T follicular helper cell (primary cell): ENCODE data around the gene PDIA2.

Experiments
- DNase-seq: peaks from one replicate; pipeline ENCODE4 v3.0.0-alpha.2; 2020; ENCODE audit warnings: low read depth

The PDIA2 gene

DNA sequence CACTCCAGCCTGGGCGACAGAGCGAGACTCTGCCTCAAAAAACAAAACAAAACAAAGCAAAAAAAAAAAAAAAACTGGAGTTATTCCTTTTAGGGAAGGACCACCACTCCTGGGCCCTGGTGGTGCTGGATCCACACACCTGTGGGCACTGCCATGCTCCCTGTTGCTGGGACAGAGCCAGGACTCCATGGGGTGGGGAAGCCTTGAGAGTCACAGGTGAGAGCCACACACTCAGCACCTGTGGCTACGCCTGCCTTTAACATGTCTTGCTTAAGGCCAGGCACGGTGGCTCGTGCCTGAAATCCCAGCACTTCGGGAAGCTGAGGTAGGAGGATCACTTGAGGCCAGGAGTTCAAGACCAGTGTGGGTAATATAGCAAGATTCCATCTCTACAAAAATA is 18.3 kb downstream of the PDIA2 start:
- DNase-seq = no peak

DNA sequence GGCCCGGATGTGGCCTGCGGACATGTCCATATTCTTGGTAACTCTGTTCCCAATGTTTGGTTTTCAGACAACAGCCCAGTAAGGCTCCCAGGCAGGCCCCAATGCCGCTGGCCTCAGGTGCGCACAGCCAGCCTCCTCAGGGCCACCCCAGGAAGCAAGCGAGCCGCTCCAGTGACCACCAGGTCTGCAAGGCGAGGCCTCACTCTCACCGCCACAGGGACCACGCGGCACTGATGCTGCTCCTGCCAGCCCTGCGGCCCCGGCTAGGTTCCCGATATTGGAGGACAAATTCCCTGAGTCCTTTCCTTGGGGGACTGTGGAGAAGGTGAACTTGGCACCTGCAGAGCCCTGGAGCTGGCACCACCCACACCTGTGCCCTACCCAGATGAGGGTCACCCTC is 19.0 kb downstream of the PDIA2 start:
- no peak for DNase-seq

DNA sequence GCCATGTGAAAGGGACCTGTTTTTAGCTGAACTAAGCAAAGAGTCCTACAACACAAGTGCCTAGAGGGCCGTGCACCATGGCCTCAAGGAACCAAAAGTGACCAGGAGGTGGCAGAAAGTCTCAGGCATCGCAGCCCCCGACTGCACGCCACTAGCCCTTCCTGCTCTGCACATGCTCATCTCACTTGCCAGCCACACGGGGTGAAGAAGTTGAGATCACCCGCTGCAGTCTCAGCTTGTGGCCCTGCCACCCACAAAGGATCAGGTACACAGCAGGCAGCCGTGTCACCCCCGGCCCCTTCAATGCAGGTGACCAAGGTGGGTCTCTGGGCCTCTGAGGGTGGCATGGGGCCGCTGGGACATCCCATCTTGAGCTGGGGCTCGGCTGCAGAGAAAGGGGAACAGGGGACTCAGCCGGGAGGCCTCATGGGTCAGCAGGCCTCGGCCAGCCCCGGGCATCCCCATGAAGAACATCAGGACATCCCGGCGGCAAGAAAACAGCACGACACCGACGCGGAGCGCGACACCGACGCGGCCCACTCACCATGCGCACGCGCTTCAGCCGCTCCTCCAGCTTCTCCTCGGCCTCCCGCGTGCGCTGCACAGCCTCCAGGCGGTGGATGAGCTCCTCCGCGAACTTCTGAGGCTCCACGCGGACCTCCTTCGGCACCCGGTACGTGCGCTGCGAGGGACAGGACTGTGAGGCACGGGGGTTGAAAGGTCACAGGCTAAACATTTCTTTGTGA is 21.0 kb downstream of the PDIA2 start:
- DNase-seq = no peak

DNA sequence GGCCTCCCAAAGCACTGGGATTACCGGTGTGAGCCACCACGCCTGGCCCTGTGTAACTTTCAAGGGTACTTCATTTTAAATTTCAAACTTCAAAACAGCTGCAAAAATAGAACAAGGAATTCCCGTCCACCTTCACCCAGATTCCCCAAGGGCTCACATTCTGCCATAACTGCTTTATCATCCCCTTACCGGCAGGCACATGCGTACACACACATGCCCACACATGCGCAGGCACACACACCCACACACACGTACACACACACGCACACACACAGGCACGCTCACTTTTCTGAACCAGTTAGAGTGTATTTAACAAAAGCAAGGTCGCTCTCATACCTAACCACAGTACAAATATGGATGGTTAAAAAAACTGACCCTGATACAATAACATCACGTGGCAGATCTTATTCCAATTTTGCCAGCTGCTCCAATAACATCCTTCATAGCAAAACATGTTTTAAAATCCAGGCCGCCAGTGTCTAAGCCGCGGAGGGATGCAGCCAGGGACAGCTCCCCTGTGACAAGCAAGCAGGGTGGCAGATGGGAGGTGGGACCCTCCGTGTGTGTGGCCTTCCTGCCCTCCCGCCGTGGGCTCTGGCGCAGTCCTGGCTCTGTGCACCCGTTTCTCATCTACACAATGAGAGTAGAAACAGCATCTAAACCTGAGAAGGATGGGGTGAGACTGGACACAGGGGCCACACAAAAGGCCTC is 23.1 kb downstream of the PDIA2 start:
- no peak for DNase-seq

DNA sequence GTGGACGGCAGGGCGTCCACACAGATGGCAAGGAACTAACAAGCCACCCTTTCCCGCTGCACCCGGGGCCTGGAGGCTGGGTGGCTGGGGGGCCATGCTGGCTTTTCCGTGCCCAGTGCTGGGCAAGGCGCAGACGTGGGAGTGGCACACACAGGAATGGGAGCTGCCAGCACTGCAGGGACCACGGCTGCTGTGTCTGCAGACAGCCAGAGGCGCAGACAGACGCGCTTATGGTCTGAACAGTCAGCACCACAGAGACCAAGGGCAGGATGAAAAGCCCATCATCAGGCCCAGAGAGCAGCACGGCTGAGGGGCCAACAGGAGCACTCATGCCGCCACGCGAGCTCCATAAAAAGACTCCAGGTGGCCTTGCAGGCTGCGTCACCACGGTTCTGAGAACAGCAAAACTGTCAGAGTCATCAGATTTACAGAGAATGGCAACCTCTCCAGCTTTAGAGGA is 24.0 kb downstream of the PDIA2 start:
- no peak for DNase-seq

DNA sequence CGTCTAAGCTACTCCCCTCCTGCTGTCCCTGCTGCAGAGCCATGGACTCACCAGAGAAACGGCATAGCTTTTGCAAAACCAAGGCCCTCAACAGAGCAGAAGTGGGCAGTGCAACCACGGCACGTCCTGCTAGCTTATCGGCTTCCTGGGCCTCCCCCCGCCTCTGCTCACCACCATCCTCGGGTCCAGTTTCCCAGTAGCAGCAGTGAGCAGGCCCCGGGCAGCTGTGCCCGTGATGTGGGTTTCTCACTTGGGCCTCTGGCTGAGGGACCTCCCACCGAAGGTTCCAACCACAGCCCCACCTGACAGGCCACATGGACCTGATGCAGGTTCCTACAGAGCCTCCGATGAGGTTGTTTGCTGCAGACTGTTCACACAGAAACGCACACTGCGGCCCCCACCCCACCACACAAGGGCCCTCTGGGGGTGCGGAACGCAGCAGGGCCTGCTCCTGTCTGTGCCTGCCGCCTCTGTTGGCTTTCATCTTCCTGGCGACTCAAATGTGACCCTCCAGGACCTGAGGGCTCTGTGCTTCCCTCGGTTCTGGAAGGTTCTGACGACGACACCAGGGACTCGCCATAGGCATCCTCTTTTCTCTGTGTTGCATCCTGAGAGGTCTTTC is 24.8 kb downstream of the PDIA2 start:
- no peak for DNase-seq

DNA sequence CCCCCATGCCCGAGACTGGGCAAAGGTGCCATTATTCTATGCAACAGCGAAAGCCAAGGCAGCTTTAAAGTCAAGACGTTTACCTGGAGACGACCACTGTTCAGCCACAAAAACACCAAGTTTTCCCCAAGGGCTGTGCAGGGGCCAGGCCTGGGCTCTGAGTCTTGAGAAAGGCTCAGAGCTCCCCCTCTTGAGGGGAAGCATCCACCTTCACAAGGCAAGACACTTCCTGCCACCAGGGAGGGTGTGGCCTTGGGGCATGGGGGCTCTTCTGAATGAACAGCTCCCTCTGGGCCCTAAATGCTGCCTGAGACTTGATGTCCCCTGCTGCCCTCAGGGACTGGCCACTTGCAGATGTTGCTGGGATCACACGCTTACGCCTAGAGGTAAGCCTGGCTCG is 26.5 kb downstream of the PDIA2 start:
- DNase-seq = no peak

DNA sequence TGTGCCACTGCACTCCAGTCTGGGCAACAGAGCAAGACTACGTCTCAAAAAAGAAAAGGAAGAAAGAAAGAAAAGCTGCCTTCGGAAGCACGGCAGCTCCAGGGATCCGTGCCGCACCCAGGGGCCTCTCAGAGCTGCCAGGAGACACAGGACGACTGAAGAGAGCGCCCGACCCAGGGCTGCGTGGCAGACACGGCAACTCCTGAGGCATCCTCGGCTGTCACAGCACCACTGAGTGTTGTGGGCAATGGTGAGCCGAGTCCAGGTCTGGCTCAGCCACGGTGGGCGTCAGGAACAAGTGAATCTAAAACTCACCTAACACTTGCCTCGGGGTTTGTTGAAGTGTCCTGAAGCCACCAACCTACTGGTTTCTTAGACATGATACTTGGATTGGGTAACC is 28.8 kb downstream of the PDIA2 start:
- DNase-seq = no peak

DNA sequence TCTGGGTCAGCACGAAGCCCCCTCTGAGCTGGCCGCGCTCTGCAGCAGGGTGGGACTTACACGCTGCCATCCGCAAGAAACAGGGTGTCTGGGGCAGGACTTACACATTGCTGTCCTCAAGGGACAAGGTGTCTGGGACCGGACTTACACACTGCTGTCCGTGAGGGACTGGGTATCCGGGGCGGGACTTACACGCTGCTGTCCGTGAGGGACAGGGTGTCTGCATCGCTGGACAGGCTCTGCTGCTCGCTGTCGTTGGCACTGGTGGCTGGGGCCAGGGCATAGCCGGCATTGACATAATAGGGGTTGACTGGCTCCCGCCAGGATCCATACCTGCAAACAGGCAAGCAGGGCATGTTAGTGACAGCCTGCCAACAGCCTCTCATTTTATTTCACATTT is 31.4 kb downstream of the PDIA2 start:
- no peak for DNase-seq

DNA sequence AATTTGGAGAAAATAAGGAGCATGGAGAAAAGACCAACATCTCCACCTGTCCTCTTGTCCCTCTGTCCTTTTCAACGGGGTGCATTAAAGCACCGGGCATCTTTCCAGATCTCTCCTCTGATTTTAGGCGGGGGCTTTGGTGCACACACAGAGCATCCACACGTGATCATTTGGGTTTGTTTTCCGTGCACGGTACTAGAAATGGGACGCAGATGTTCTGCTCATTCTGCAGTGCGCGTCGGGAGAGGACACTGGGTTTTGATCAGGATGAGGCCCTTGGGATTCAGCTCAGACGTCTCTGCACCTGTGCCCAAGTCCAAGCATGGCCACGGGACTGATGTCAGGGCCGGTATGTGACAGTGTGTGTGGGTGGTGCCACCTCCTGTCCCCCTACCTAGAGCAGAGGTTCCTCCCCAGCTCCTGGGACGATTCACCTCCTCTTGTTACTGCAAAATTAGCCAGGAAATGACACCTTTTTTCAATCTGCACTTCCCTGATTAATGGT is 31.9 kb downstream of the PDIA2 start:
- DNase-seq = no peak

DNA sequence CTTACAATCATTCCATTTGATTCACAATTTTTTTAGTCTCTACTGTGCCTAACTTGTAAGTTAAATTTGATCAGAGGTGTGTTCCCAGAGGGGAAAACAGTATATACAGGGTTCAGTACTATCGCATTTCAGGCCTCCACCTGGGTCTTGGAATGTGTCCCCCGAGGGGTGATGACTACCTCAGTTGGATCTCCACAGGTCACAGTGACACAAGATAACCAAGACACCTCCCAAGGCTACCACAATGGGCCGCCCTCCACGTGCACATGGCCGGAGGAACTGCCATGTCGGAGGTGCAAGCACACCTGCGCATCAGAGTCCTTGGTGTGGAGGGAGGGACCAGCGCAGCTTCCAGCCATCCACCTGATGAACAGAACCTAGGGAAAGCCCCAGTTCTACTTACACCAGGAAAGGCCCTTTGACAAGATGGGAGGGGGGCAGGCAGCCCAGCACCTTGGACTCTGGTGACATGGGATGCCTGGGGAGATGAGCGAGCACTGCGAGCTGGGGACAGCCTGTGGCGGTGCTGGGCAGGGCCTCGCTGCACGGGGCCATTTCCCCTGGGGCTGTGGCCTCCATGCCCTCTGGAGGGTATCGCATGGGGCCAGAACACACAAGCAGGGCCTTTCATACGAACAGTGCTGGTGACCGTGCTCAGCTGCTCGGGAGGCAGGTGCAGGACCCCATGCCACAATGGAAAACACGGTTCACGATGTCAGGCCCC is 33.9 kb downstream of the PDIA2 start:
- no peak for DNase-seq

DNA sequence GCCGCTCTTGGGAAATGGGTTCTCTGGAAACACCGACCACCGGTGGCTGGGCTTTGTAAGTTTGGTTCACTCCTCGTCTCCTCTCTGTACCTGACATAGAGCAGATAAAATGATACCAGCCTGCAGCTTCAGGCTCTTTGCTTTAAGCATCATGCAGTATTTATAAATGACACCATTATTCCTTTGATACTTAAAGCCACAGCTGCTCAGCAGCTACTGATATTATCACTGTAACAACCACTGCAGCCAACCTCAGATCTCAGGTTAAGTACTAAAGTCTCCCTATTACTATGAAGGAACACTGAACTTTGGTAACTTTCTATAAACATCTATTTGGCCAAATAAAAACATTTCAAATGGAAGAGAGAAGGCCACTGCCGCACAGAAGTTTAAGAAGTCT is 34.6 kb downstream of the PDIA2 start:
- no peak for DNase-seq

DNA sequence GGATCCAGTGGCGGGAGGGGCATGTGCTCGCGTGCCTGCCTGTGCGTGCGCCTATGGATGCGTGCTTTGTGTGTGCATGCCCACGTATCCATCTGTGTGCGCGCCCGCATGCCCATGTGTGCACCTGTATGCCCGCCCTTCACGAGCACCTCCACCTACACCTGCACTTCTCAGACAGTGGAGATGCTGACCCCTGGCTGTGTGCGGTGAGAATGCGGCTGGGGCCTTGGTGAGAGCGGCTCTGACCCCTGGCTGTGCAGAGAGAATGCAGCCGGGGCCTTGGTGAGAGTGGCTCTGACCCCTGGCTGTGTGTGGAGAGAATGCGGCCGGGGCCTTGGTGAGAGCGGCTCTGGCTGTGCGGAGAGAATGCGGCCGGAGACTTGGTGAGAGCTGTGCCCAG is 35.7 kb downstream of the PDIA2 start:
- no peak for DNase-seq

DNA sequence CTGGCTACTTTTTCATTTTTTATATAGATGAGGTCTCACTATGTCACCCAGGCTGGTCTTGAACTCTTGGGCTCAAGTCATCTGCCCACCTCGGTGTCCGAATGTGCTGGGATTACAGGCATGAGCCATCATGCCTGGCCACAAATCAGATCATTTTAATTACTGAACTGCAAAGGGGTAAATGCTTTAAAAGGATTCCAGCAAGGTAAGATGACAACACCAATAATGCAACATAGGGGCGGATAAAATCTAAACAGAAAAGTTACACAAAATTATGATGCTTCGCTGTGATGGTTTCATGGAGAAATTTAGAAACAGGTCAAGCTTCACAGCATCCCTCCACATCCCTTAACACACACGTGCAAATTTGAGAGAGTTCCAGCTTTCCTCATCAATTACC is 37.2 kb downstream of the PDIA2 start:
- DNase-seq = no peak

DNA sequence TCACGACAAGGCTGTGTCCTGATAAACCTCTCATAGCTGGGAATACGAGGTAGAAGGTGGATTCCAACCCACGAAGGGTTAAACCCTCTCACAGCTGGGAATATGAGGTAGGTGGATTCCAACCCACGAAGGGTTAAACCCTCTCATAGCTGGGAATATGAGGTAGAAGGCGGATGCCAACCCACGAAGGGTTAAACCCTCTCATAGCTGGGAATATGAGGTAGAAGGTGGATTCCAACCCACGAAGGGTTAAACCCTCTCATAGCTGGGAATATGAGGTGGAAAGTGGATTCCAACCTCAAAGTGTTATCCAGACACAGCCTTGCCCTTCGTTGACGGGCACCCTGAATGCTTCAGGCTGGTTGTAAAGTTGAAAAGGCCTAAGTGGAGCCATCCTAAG is 38.6 kb downstream of the PDIA2 start:
- DNase-seq = no peak

DNA sequence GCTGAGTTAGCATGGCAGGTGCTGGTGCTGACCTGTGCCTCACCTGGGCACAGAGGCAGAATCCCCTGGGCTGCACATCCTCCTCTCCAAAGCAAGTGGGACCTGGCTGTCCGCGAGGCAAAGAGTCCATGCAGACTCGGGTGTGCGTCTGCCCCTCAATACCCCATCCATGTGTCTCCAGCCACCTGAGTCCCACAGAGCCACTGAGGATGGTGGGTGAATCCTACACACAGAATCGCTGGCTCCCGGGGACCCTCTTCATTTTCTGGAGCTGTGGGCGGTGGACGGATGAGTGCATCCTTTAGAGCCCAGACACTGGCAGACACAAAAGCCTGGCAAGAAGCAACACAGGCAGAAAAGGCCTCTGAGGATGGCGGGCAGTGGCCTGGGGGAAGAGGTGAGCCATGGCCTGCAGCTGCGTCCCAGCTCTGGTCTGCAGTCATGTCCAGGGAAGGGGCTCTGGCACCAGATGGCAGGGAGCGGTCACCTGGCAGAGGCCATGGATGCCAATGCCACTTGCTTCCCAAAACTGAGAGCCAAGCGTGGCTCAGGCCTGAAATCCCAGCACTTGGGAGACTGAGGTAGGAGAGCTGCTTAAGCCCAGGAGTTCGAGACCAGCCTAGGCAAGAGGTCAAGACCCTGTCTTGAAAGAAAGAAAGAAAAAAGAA is 39.6 kb downstream of the PDIA2 start:
- no peak for DNase-seq

DNA sequence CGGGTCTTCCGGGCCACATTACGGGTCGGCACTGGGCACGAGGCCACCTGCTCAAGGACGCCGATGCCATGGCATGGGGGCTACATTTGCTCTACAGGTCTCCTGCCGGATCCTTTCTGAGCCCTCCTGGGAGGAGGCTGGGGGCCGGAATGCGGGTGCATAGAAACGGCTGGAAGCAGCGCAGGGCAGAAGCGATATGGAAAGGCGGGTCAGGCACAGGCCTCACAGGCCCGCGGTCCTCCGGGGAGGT is 41.2 kb downstream of the PDIA2 start:
- DNase-seq = no peak

DNA sequence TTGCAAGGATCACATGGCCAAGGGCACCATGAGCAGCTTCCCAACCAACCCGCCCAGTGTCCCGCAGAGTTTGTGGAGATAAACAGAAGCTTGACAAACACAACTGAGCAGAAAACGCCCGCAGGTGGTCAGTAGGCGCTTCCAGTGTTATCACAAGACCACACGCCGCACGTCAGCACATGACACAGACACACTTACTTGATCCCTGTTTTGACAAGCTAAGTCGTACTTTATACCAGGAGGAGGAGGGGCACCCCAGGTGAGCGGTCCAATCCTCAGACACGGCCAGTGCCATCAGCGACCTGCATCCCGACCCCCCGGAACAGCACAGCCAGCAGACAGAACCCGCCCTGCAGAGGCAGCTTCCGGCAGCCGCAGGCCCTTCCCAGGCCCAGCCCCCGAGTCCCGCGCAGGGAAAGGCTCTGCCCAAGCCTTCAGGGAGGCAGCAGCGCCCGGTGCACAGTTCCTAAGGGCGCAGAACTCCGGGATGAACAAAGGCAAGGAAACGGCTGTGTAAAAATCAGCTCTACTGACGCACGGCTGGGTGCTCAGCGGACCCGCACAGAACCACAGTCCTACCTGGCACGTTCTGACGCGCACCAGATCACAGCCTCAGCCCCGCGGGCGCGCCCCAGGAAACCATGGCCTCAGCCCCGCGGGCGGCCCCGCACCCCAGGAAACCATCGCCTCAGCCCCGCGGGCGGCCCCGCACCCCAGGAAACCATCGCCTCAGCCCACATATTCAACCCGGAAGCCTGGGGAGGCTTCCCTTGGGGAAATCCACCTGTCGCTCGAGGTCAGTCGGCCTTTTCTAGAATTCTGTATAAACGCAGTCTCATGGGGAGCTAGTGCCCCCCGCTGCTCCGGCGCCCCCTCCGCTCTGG is 41.7 kb downstream of the PDIA2 start:
- peak; percentile 74 for DNase-seq

DNA sequence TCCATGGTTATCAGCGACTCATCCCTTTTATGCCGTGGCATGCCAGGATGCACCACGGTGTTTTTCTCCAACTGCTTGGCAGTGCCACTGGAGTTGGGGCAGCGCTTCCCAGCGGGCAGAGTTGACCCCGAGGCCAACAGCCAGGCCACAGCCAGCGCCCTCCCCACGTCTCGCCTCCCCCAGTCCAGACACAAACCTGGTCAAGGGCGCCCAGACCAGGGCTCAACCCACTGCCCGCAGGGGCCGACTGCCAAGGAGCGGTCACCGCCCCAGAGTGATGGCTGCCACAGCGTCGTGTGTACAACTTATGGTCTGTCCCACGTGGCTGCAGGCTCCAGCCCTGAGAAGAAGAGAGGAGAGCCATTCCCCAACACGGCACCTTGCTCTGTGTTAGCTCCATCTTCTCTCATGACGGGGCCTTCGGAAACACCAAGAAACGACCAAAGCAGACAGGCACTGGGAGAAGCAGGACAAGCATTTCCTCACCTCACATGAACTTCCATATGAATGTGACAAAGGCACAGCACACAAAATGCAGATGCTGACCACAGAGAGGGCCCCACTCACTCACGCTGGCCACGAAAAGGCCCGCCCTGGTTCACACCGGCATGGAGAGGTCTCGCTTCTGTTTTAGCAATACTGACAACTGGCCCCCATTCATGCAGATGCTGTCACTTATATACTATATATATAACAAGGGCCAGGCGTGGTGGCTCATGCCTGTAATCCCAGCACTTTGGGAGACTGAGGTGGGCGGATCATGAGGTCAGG is 42.6 kb downstream of the PDIA2 start:
- DNase-seq = no peak

DNA sequence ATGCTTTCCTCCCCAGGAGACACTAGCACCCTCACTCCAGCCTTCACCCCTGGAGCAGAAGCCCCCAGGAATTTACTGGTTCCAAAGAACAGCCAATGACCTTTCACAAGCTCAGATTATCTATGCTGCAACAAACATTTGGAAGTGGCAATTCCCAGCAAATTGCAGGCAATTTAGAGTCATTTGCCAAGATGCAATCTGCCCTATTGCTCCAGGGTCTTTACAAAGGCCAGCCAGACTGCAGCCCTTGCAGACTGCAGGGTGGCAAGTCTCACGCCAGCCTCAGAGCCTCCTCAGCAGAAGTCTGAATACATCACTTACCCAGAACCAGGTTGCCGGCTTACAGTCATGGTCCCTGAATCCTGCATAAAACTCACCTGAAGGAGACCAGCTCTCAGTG is 47.8 kb downstream of the PDIA2 start:
- no peak for DNase-seq
